Upper lobe of left lung (tissue), 4 donors: ENCODE results near the gene ARHGDIG.

ENCODE experiments used
- EP300 ChIP-seq, 4 donors: sonication (generic); formaldehyde crosslinking; IDR thresholded peaks; one replicate each; pipeline ENCODE4 v1.5.1; 2017; ENCODE audit warnings: antibody characterized with exemption in 4 of 4, control low read depth in 2 of 4
- TF ChIP-seq, protein P1 (sequence below), 6 experiments: fragments of 450-650 bp in 4 of 6; fragments of 200-600 bp in 2 of 6; sonication (generic) in 2 of 6; IDR thresholded peaks; one replicate each; pipeline ENCODE4 v1.5.1; 2016 to 2019; ENCODE audit warnings: antibody characterized with exemption in 6 of 6

DNA sequence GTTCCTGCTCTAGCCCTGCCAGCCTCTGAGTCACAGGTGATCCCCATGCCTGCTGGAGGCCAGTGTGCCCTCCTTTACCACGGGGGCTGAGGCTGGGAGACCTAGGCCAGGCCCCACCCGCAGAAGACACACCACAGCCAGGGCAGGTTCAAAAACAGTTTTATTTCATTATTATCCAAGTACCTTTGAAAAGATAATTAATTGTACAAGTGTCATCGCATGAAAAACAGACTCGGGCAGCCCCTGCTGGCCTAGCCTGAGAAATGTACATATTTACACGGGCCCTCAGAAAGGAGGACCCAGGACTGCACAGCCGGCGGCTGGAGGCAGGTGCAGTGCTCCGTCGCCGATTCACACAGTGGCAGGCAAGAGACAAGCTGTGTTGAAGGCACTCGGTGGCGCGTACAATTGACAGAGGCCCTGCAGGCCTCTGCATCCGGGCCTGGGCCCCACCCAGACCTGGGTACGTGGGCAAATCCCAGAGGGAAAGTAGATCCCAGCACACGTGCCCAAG lies 7.0 kb downstream of the ARHGDIG start:
- TF ChIP-seq, protein P1, sequence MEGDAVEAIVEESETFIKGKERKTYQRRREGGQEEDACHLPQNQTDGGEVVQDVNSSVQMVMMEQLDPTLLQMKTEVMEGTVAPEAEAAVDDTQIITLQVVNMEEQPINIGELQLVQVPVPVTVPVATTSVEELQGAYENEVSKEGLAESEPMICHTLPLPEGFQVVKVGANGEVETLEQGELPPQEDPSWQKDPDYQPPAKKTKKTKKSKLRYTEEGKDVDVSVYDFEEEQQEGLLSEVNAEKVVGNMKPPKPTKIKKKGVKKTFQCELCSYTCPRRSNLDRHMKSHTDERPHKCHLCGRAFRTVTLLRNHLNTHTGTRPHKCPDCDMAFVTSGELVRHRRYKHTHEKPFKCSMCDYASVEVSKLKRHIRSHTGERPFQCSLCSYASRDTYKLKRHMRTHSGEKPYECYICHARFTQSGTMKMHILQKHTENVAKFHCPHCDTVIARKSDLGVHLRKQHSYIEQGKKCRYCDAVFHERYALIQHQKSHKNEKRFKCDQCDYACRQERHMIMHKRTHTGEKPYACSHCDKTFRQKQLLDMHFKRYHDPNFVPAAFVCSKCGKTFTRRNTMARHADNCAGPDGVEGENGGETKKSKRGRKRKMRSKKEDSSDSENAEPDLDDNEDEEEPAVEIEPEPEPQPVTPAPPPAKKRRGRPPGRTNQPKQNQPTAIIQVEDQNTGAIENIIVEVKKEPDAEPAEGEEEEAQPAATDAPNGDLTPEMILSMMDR (IDR thresholded peaks at IDR 0.05): no peak
- no peak for TF ChIP-seq EP300 (IDR thresholded peaks at IDR 0.05)
